Liver (tissue), 9 donors: ENCODE data around the gene GOLGA2. TPM values are rescaled to one million over a fixed set of nuclear protein-coding genes. Genes with fewer than 3 reads are reported as not detected.

Experiments used
- DNase-seq: peaks from one replicate; pipeline ENCODE4 v3.0.0-alpha.2; 2017; ENCODE audit warnings: low spot score
- H3K27ac ChIP-seq, 2 donors: one replicate each; pipeline ENCODE4 v1.7.0; 2013; ENCODE audit warnings: inconsistent platforms in 2 of 2, low read length in 2 of 2, control low read depth in 1 of 2, low read depth in 1 of 2, mild to moderate bottlenecking in 1 of 2
- H3K27me3 ChIP-seq, 4 donors: one replicate each; pipeline versions ENCODE4 v1.6.1 to v1.7.0; 2013; ENCODE audit warnings: low read length in 3 of 4, inconsistent platforms in 1 of 4, mild to moderate bottlenecking in 1 of 4, moderate library complexity in 1 of 4; ENCODE audit not compliant: control insufficient read depth in 4 of 4, insufficient read depth in 4 of 4
- H3K36me3 ChIP-seq, 4 donors: one replicate each; pipeline versions ENCODE4 v1.6.1 to v1.7.0; 2013; ENCODE audit warnings: low read length in 3 of 4, mild to moderate bottlenecking in 3 of 4, low read depth in 1 of 4, moderate library complexity in 1 of 4; ENCODE audit not compliant: control insufficient read depth in 4 of 4, insufficient read depth in 3 of 4
- H3K4me1 ChIP-seq, 4 donors: one replicate each; pipeline versions ENCODE4 v1.6.1 to v1.7.0; 2013; ENCODE audit warnings: low read length in 3 of 4, mild to moderate bottlenecking in 3 of 4, moderate library complexity in 1 of 4; ENCODE audit not compliant: control insufficient read depth in 4 of 4, insufficient read depth in 4 of 4
- H3K4me3 ChIP-seq, 3 donors: one replicate each; pipeline versions ENCODE4 v1.6.1 to v1.7.0; 2013; ENCODE audit warnings: low read length in 3 of 3, control low read depth in 1 of 3, low read depth in 1 of 3, mild to moderate bottlenecking in 1 of 3
- H3K9ac ChIP-seq, 2 donors: one replicate each; pipeline ENCODE4 v1.7.0; 2013; ENCODE audit warnings: low read length in 2 of 2, mild to moderate bottlenecking in 2 of 2, moderate library complexity in 2 of 2, control low read depth in 1 of 2, low read depth in 1 of 2
- H3K9me3 ChIP-seq, 4 donors: one replicate each; pipeline versions ENCODE4 v1.6.1 to v1.7.0; 2013; ENCODE audit warnings: low read length in 3 of 4; ENCODE audit not compliant: control insufficient read depth in 4 of 4
- EGR1 ChIP-seq, 2 donors: IDR thresholded peaks; 2 replicates each; pipeline ENCODE4 v1.6.1; 2016 to 2018; ENCODE audit warnings: antibody characterized with exemption in 2 of 2, low read depth in 2 of 2
- FOXA1 ChIP-seq: IDR thresholded peaks from 2 replicates; pipeline ENCODE4 v1.6.1; 2016; ENCODE audit warnings: antibody characterized with exemption
- GABPA ChIP-seq, 2 donors: IDR thresholded peaks in 1 of 2; conservative IDR thresholded peaks in 1 of 2; 2 replicates each; pipeline ENCODE4 v1.6.1; 2016; ENCODE audit warnings: antibody characterized with exemption in 2 of 2, mild to moderate bottlenecking in 1 of 2, moderate library complexity in 1 of 2
- HNF4G ChIP-seq: IDR thresholded peaks from 2 replicates; pipeline ENCODE4 v1.6.1; 2016; ENCODE audit warnings: antibody characterized with exemption
- NR2F2 ChIP-seq: IDR thresholded peaks from 2 replicates; pipeline ENCODE4 v1.6.1; 2016; ENCODE audit warnings: antibody characterized with exemption
- RAD21 ChIP-seq, 2 donors: IDR thresholded peaks; 2 replicates each; pipeline ENCODE4 v1.6.1; 2016; ENCODE audit warnings: antibody characterized with exemption in 2 of 2, mild to moderate bottlenecking in 2 of 2
- RXRA ChIP-seq, 2 donors: IDR thresholded peaks; 2 replicates each; pipeline ENCODE4 v1.6.1; 2017 to 2018; ENCODE audit warnings: antibody characterized with exemption in 2 of 2, mild to moderate bottlenecking in 1 of 2
- SP1 ChIP-seq: IDR thresholded peaks from 2 replicates; pipeline ENCODE4 v1.6.1; 2018; ENCODE audit warnings: antibody characterized with exemption, mild to moderate bottlenecking
- TAF1 ChIP-seq: conservative IDR thresholded peaks from 2 replicates; pipeline ENCODE4 v1.6.1; 2016; ENCODE audit warnings: antibody characterized with exemption, mild to moderate bottlenecking
- YY1 ChIP-seq: IDR thresholded peaks from 2 replicates; pipeline ENCODE4 v1.6.1; 2016; ENCODE audit warnings: antibody characterized with exemption, mild to moderate bottlenecking
- WGBS: extraction: QIAGEN DNeasy Blood & Tissue Kit; methylation state at CpG from one replicate; pipeline ENCODE4 v1.1.7; 2013; 5-methylcytosine and 5-hydroxymethylcytosine counted together
- polyA plus RNA-seq, 2 donors: library from polyadenylated mRNA; stranded (reverse) in 1 of 2; unstranded in 1 of 2; fragments of 200-250 nt in 1 of 2; fragments of >200 nt in 1 of 2; fragmentation: Nextera tagmentation in 1 of 2; extraction: Ambion mirVana in 1 of 2; gene quantifications; one replicate each; pipeline versions ENCODE4 v1.2.1 to v1.2.3, GENCODE V29; 2013 to 2015
- total RNA-seq, 2 donors: library from RNA; depleted of rRNA; stranded (reverse); fragments of >200 nt; gene quantifications; one replicate each; pipeline ENCODE4 v1.2.3, GENCODE V29; 2014
- TF ChIP-seq, protein P1 (sequence below): fragments of 150-350 bp; IDR thresholded peaks from 2 replicates; pipeline ENCODE4 v1.5.1; 2017; ENCODE audit warnings: improper control_type of control experiment, low read depth, low read length; ENCODE audit not compliant: missing input control
- TF ChIP-seq, protein P2 (sequence below): IDR thresholded peaks from 2 replicates; pipeline ENCODE4 v1.6.1; 2016; ENCODE audit warnings: antibody characterized with exemption, mild to moderate bottlenecking
- TF ChIP-seq, protein P3 (sequence below): IDR thresholded peaks from 2 replicates; pipeline ENCODE4 v1.6.1; 2016; ENCODE audit warnings: antibody characterized with exemption
- TF ChIP-seq, protein P4 (sequence below): IDR thresholded peaks from 2 replicates; pipeline ENCODE4 v1.6.1; 2016; ENCODE audit warnings: antibody characterized with exemption
- donor health status: healthy.
- donor health status: healthy.
- donor health status: healthy.
- donor health status: healthy.
- donor health status: healthy.

GOLGA2 gene
- total and polyA plus RNA-seq, 4 donors = 14.4 to 45.7 (median 27.9) TPM

DNA sequence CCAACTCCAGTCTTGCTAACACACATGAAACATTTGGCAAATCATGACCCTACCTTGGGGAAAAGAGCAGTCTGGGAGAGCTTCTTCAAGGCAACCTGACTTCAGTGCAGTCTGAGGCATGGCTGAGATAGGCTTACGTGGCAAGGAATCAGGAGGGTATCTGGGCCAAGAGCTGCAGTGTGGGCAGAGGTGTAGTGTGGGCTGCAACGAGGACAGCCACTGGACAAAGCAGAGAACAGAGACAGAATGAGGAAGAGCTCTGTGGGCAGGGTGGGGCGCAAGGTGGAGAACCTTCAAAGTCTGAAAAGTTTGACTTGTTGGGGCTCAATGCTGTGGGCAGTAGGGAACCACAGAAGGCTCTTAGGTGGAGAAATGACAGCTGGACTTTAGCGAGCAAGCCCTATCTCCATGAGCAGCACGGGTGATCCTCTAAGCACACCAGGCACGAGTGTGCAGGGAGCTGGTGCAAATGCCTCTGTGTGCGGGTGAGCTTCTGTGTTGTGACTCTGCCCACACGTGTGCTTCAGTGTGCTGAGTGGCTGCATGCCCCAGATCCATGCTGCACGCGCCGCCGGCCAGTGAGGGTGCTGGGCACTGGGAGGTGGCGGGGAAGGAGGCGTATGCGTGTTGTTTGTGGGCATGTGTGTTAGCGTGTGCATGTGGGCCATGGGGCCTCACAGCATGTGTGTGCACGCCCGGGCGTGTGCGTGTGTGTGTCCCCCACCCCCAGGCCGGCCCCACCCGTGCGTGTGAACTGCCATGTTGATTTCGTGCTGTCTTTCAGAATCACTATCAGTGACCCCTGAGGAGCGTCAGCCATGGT, 23.3 kb downstream of the GOLGA2 start:
- DNase-seq = no peak

More for the DNA sequence above, 23.3 kb downstream of the GOLGA2 start:
- no peak overlapping the region for H3K9ac ChIP-seq
- peaks cover 0 to 5% (median 1%) of the 10 kb centered on the region in 4 donors for H3K4me1 ChIP-seq
- 91% methylated on average over 25 of the region's 25 CpGs for WGBS
- H3K27ac ChIP-seq = no peak overlapping the region
- no peak overlapping the region for H3K4me3 ChIP-seq
- TF ChIP-seq SP1 (no peak), RAD21 (IDR thresholded peaks at IDR 0.05) (no peak), NR2F2 (no peak), TAF1 (no peak), YY1 (no peak), RXRA (IDR thresholded peaks at IDR 0.05) (no peak), HNF4G (no peak), FOXA1 (no peak), GABPA (IDR thresholded peaks at IDR 0.05 in 1 of 2, conservative IDR thresholded peaks at IDR 0.05 in 1 of 2) (no peak), EGR1 (IDR thresholded peaks at IDR 0.05; ENCODE audit: low read depth in 2 of 2) (no peak)
- TF ChIP-seq, protein P1, sequence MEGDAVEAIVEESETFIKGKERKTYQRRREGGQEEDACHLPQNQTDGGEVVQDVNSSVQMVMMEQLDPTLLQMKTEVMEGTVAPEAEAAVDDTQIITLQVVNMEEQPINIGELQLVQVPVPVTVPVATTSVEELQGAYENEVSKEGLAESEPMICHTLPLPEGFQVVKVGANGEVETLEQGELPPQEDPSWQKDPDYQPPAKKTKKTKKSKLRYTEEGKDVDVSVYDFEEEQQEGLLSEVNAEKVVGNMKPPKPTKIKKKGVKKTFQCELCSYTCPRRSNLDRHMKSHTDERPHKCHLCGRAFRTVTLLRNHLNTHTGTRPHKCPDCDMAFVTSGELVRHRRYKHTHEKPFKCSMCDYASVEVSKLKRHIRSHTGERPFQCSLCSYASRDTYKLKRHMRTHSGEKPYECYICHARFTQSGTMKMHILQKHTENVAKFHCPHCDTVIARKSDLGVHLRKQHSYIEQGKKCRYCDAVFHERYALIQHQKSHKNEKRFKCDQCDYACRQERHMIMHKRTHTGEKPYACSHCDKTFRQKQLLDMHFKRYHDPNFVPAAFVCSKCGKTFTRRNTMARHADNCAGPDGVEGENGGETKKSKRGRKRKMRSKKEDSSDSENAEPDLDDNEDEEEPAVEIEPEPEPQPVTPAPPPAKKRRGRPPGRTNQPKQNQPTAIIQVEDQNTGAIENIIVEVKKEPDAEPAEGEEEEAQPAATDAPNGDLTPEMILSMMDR = no peak
- TF ChIP-seq, protein P2, sequence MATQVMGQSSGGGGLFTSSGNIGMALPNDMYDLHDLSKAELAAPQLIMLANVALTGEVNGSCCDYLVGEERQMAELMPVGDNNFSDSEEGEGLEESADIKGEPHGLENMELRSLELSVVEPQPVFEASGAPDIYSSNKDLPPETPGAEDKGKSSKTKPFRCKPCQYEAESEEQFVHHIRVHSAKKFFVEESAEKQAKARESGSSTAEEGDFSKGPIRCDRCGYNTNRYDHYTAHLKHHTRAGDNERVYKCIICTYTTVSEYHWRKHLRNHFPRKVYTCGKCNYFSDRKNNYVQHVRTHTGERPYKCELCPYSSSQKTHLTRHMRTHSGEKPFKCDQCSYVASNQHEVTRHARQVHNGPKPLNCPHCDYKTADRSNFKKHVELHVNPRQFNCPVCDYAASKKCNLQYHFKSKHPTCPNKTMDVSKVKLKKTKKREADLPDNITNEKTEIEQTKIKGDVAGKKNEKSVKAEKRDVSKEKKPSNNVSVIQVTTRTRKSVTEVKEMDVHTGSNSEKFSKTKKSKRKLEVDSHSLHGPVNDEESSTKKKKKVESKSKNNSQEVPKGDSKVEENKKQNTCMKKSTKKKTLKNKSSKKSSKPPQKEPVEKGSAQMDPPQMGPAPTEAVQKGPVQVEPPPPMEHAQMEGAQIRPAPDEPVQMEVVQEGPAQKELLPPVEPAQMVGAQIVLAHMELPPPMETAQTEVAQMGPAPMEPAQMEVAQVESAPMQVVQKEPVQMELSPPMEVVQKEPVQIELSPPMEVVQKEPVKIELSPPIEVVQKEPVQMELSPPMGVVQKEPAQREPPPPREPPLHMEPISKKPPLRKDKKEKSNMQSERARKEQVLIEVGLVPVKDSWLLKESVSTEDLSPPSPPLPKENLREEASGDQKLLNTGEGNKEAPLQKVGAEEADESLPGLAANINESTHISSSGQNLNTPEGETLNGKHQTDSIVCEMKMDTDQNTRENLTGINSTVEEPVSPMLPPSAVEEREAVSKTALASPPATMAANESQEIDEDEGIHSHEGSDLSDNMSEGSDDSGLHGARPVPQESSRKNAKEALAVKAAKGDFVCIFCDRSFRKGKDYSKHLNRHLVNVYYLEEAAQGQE = no peak
- TF ChIP-seq, protein P3, sequence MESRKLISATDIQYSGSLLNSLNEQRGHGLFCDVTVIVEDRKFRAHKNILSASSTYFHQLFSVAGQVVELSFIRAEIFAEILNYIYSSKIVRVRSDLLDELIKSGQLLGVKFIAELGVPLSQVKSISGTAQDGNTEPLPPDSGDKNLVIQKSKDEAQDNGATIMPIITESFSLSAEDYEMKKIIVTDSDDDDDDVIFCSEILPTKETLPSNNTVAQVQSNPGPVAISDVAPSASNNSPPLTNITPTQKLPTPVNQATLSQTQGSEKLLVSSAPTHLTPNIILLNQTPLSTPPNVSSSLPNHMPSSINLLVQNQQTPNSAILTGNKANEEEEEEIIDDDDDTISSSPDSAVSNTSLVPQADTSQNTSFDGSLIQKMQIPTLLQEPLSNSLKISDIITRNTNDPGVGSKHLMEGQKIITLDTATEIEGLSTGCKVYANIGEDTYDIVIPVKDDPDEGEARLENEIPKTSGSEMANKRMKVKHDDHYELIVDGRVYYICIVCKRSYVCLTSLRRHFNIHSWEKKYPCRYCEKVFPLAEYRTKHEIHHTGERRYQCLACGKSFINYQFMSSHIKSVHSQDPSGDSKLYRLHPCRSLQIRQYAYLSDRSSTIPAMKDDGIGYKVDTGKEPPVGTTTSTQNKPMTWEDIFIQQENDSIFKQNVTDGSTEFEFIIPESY = no peak
- TF ChIP-seq, protein P4, sequence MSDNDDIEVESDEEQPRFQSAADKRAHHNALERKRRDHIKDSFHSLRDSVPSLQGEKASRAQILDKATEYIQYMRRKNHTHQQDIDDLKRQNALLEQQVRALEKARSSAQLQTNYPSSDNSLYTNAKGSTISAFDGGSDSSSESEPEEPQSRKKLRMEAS = no peak
- peaks cover 4 to 10% (median 6%) of the 10 kb centered on the region in 4 donors for H3K36me3 ChIP-seq
- no peaks in the 10 kb centered on the region for H3K27me3 ChIP-seq
- no peaks in the 10 kb centered on the region for H3K9me3 ChIP-seq
